Esophagus muscularis mucosa (tissue), 4 donors: ENCODE results near the gene ZNF292. TPM values are rescaled to one million over a fixed set of nuclear protein-coding genes. Genes with fewer than 3 reads are reported as not detected.

Source experiments
- DNase-seq: peaks from one replicate; pipeline ENCODE4 v3.0.0-alpha.2; 2017; ENCODE audit errors: extremely low spot score
- H3K27ac ChIP-seq, 4 donors: fragments of 200-600 bp; sonication (generic); replicated peaks in 1 of 4; 1 replicate in 3 of 4; 2 replicates in 1 of 4; pipeline ENCODE4 v1.5.1; 2016 to 2019; ENCODE audit warnings: mild to moderate bottlenecking in 1 of 4
- H3K27me3 ChIP-seq, 4 donors: fragments of 200-600 bp; sonication (generic); one replicate each; pipeline versions ENCODE4 v1.5.1 to v1.6.0; 2016 to 2019
- H3K36me3 ChIP-seq, 4 donors: fragments of 200-600 bp; sonication (generic); one replicate each; pipeline ENCODE4 v1.5.1; 2016 to 2019
- H3K4me1 ChIP-seq, 4 donors: fragments of 200-600 bp; sonication (generic); one replicate each; pipeline ENCODE4 v1.5.1; 2016 to 2019
- H3K4me3 ChIP-seq, 4 donors: fragments of 200-600 bp; sonication (generic); 1 replicate in 2 of 4; 2 replicates in 2 of 4; pipeline ENCODE4 v1.5.1; 2016 to 2019; ENCODE audit warnings: mild to moderate bottlenecking in 4 of 4, moderate library complexity in 1 of 4
- H3K9me3 ChIP-seq, 4 donors: fragments of 200-600 bp; sonication (generic); 1 replicate in 3 of 4; 2 replicates in 1 of 4; pipeline ENCODE4 v1.5.1; 2016 to 2019
- EP300 ChIP-seq: sonication (generic); formaldehyde crosslinking; IDR thresholded peaks from one replicate; pipeline ENCODE4 v1.6.1; 2017; ENCODE audit warnings: antibody characterized with exemption
- POLR2A ChIP-seq: fragments of 450-650 bp; IDR thresholded peaks from one replicate; pipeline ENCODE4 v1.6.1; 2017; ENCODE audit warnings: antibody characterized with exemption, moderate library complexity, mild to moderate bottlenecking, low read depth
- POLR2AphosphoS5 ChIP-seq, 2 donors: sonication (generic); formaldehyde crosslinking; IDR thresholded peaks; one replicate each; pipeline ENCODE4 v1.6.1; 2017; ENCODE audit warnings: antibody characterized with exemption in 2 of 2
- WGBS: methylation state at CpG from one replicate; pipeline ENCODE4 v1.1.5; 2018; 5-methylcytosine and 5-hydroxymethylcytosine counted together
- intact Hi-C: fragments of 100-400 bp; cut with DNase I; formaldehyde crosslinking; loops from one replicate; pipeline ENCODE4 v1.15.1; 2023
- total RNA-seq, 4 donors: library from RNA; depleted of rRNA; stranded (reverse); fragments of >200 nt; gene quantifications; one replicate each; pipeline versions ENCODE4 v1.1.0 to v1.2.1, GENCODE V29; 2016
- TF ChIP-seq, protein P1 (sequence below), 3 experiments: fragments of 200-600 bp in 2 of 3; fragments of 450-650 bp in 1 of 3; sonication (generic) in 2 of 3; IDR thresholded peaks; one replicate each; pipeline ENCODE4 v1.5.1; 2017 to 2019; ENCODE audit warnings: antibody characterized with exemption in 3 of 3, mild to moderate bottlenecking in 2 of 3, moderate library complexity in 1 of 3

The ZNF292 gene
- total RNA-seq, 4 donors from 2014 or later: 28.3 to 44.9 (median 32.2) TPM

DNA sequence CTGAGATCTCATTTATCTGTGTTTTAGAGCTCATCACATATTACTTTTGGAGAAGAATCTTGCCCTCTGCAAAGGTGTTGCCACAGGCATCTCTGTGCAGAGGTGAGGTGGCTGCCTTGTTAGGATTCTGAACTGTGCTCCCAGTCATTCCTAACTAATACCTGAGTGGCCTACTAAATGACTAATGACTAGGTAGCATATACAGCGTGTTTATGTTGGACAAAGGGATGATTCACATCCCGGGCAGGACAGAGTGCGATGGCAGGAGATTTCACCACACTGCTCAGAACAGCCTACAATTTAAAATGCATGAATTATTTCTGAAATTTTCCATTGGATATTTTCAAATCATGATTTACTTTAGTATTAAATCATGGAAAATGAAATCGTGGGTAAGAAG is 37.3 kb upstream of the ZNF292 start:
- H3K4me3 ChIP-seq: no peak overlapping the region
- TF ChIP-seq, protein P1, sequence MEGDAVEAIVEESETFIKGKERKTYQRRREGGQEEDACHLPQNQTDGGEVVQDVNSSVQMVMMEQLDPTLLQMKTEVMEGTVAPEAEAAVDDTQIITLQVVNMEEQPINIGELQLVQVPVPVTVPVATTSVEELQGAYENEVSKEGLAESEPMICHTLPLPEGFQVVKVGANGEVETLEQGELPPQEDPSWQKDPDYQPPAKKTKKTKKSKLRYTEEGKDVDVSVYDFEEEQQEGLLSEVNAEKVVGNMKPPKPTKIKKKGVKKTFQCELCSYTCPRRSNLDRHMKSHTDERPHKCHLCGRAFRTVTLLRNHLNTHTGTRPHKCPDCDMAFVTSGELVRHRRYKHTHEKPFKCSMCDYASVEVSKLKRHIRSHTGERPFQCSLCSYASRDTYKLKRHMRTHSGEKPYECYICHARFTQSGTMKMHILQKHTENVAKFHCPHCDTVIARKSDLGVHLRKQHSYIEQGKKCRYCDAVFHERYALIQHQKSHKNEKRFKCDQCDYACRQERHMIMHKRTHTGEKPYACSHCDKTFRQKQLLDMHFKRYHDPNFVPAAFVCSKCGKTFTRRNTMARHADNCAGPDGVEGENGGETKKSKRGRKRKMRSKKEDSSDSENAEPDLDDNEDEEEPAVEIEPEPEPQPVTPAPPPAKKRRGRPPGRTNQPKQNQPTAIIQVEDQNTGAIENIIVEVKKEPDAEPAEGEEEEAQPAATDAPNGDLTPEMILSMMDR (IDR thresholded peaks at IDR 0.05): no peak
- no peak for TF ChIP-seq POLR2AphosphoS5 (IDR thresholded peaks at IDR 0.05)
- no peak for TF ChIP-seq EP300
- TF ChIP-seq POLR2A: no peak
- H3K27ac ChIP-seq: no peak overlapping the region
- no peak for DNase-seq
- H3K9me3 ChIP-seq: no peaks in the 10 kb centered on the region
- whole genome bisulfite sequencing: 81% methylated on average over 4 of the region's 4 CpGs
- H3K4me1 ChIP-seq: peaks cover 0 to 4% (median 0%) of the 10 kb centered on the region in 4 donors
- H3K27me3 ChIP-seq: peaks cover 0 to 12% (median 0%) of the 10 kb centered on the region in 4 donors
- H3K36me3 ChIP-seq: no peaks in the 10 kb centered on the region
- intact Hi-C loops: no loop called here

DNA sequence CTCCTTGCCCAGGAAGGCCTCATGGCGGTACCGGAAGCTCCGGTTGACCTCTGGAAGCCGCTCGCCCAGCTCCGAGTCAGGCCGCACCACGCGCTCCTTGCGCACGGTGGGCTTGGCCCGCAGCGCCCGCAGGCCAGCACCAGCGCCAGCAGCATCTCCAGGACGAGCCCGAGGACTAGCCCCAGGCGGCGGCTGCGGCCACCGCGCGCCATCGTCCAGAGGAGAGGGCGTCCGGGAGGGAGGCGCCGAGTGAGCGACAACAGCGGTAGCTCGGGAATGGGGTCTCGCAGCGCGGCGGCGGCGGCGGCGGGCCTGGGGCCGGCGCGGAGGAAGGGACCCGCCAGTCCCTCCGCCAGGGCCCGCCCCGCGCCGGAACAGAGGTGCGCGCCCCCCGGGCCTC is 32.9 kb upstream of the ZNF292 start:
- peak overlapping the region in 3 of 4 donors; percentile 3 to 37 (median 32) for H3K4me3 ChIP-seq
- no peaks in the 10 kb centered on the region for H3K9me3 ChIP-seq
- H3K36me3 ChIP-seq: no peaks in the 10 kb centered on the region
- H3K27me3 ChIP-seq: peaks cover 0 to 20% (median 2%) of the 10 kb centered on the region in 4 donors
- 60% methylated on average over 16 of the region's 51 CpGs for whole genome bisulfite sequencing
- peaks cover 0 to 4% (median 0%) of the 10 kb centered on the region in 4 donors for H3K4me1 ChIP-seq
- DNase-seq: no peak
- TF ChIP-seq POLR2A (no peak), POLR2AphosphoS5 (IDR thresholded peaks at IDR 0.05) (no peak), EP300 (no peak)
- TF ChIP-seq, protein P1 (IDR thresholded peaks at IDR 0.05): no peak
- intact Hi-C loops: no loop called here
- no peak overlapping the region for H3K27ac ChIP-seq

DNA sequence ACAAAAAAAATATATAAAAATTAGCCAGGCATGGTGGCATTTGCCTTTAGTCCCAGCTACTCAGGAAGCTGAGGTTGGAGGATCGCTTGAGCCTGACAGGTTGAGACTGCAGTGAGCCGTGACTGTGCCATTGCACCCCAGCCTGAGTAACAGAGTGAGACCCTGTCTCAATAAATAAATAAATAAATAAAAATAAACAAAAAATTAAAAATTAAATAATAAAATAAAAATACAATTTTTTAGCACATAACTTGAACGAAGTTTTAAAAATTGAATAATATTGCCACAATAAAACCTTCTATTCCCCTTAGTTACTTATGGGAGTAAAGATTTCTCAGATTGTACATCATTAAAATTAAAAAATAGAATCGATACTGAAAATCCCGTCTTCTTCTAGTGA is 31.3 kb upstream of the ZNF292 start:
- H3K36me3 ChIP-seq: no peaks in the 10 kb centered on the region
- intact Hi-C loops: no loop called here
- WGBS: 91% methylated on average over 5 of the region's 5 CpGs

DNA sequence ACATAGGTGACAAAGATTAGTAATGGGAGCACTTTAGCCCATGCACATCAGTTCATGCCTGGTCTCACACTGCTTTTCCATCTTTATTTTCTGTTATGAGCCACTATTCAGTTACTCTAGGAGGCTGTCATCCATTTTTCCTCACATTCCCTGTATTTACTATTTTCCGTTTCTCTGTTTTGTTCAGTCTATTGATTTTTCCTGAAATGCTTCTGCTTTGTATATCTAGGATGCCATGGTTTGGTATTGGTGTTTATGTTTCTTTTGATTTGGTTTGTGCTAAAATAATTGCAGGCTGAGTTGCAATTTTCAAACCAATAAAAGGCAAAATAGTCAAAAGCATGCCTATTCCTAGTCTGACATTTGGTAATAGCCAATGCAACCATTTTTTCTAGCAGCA is 28.9 kb upstream of the ZNF292 start:
- Histone ChIP-seq H3K4me1 (peaks cover 0 to 4% (median 0%) of the 10 kb centered on the region in 4 donors), H3K27ac (no peak overlapping the region), H3K27me3 (peaks cover 0 to 20% (median 2%) of the 10 kb centered on the region in 4 donors), H3K9me3 (peaks cover 0 to 4% (median 0%) of the 10 kb centered on the region in 4 donors), H3K4me3 (no peak overlapping the region), H3K36me3 (no peaks in the 10 kb centered on the region)
- intact Hi-C loops: no loop called here
- 44% methylated on average over 1 of the region's 1 CpG for WGBS
- DNase-seq: no peak
- TF ChIP-seq EP300 (no peak), POLR2AphosphoS5 (IDR thresholded peaks at IDR 0.05) (no peak), POLR2A (no peak)
- TF ChIP-seq, protein P1 (IDR thresholded peaks at IDR 0.05): no peak

More for the DNA sequence above, 31.3 kb upstream of the ZNF292 start:
- no peak overlapping the region for H3K4me3 ChIP-seq
- no peak for DNase-seq
- no peak overlapping the region for H3K27ac ChIP-seq
- peaks cover 0 to 4% (median 0%) of the 10 kb centered on the region in 4 donors for H3K4me1 ChIP-seq
- H3K9me3 ChIP-seq: no peaks in the 10 kb centered on the region
- TF ChIP-seq, protein P1 (IDR thresholded peaks at IDR 0.05): no peak
- TF ChIP-seq EP300: no peak
- no peak for TF ChIP-seq POLR2A
- no peak for TF ChIP-seq POLR2AphosphoS5 (IDR thresholded peaks at IDR 0.05)
- H3K27me3 ChIP-seq: peaks cover 0 to 20% (median 2%) of the 10 kb centered on the region in 4 donors

DNA sequence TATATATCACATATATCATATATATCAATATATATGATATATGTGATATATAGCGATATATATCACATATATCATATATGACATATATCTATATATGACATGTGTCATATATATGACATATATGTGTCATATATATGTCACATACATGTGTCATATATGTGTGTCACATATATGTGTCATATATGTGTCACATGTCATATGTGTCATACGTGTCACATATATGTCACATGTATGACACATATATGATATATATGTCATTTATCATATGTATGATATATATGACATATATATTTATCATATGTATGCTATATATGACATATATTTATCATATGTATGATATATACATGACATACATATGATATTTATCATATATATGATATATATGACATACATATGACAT is 27.6 kb upstream of the ZNF292 start:
- Histone ChIP-seq H3K9me3 (peaks cover 0 to 4% (median 0%) of the 10 kb centered on the region in 4 donors), H3K36me3 (no peaks in the 10 kb centered on the region), H3K27me3 (peaks cover 0 to 12% (median 2%) of the 10 kb centered on the region in 4 donors), H3K4me1 (peaks cover 0 to under 1% (median 0%) of the 10 kb centered on the region in 4 donors), H3K27ac (no peak overlapping the region), H3K4me3 (no peak overlapping the region)
- TF ChIP-seq, protein P1 (IDR thresholded peaks at IDR 0.05): no peak
- TF ChIP-seq EP300: no peak
- TF ChIP-seq POLR2A: no peak
- no peak for TF ChIP-seq POLR2AphosphoS5 (IDR thresholded peaks at IDR 0.05)
- DNase-seq: no peak
- intact Hi-C loops: no loop called here
- WGBS: 84% methylated on average over 2 of the region's 2 CpGs
